HG03565 (cell line): Measurements from ENCODE around the gene SCGN.

Experiments used
- ATAC-seq: cut with Tn5 transposase; IDR thresholded peaks from one replicate; pipeline ENCODE4 v1.9.1; 2021; ENCODE audit warnings: mild to moderate bottlenecking, moderate library complexity; ENCODE audit not compliant: unreplicated experiment

SCGN gene

GRCh38 chr6:25684565-25684964, 32.5 kb downstream of the SCGN start:
- no peak for ATAC-seq

GRCh38 chr6:25685251-25685650, 33.2 kb downstream of the SCGN start:
- no peak for ATAC-seq

- ATAC-seq = no peak
These were observed 33.9 kb downstream of the SCGN start for GRCh38 chr6:25685896-25686295.

- no peak for ATAC-seq
These were observed 34.8 kb downstream of the SCGN start for GRCh38 chr6:25686856-25687255.

GRCh38 chr6:25689966-25690365, 38.0 kb downstream of the SCGN start:
- ATAC-seq = no peak

- no peak for ATAC-seq
These were observed 39.9 kb downstream of the SCGN start for GRCh38 chr6:25691894-25692293.

GRCh38 chr6:25692472-25692871, 40.5 kb downstream of the SCGN start:
- ATAC-seq = no peak

- ATAC-seq = no peak
These were observed 42.4 kb downstream of the SCGN start for GRCh38 chr6:25694366-25694765.

- ATAC-seq = no peak
These were observed 43.7 kb downstream of the SCGN start for GRCh38 chr6:25695671-25696070.

- no peak for ATAC-seq
These were observed 45.7 kb downstream of the SCGN start for GRCh38 chr6:25697537-25698340.

- no peak for ATAC-seq
These were observed 46.6 kb downstream of the SCGN start for GRCh38 chr6:25698631-25699030.

- no peak for ATAC-seq
These were observed 47.6 kb downstream of the SCGN start for GRCh38 chr6:25699649-25700048.

GRCh38 chr6:25700761-25701160, 48.7 kb downstream of the SCGN start:
- ATAC-seq = no peak

GRCh38 chr6:25701807-25702206, 49.8 kb downstream of the SCGN start:
- ATAC-seq = no peak

- no peak for ATAC-seq
These were observed 51.0 kb downstream of the SCGN start for GRCh38 chr6:25703005-25703404.

GRCh38 chr6:25704001-25704400, 52.0 kb downstream of the SCGN start:
- ATAC-seq = no peak

- no peak for ATAC-seq
These were observed 54.4 kb downstream of the SCGN start for GRCh38 chr6:25706314-25707014.

GRCh38 chr6:25709761-25710160, 57.7 kb downstream of the SCGN start:
- ATAC-seq = no peak

GRCh38 chr6:25710287-25710686, 58.3 kb downstream of the SCGN start:
- no peak for ATAC-seq

- ATAC-seq = no peak
These were observed 61.8 kb downstream of the SCGN start for GRCh38 chr6:25713824-25714223.

GRCh38 chr6:25714765-25715164, 62.8 kb downstream of the SCGN start:
- no peak for ATAC-seq

GRCh38 chr6:25715794-25716193, 63.8 kb downstream of the SCGN start:
- no peak for ATAC-seq
